ENCODE measurements around the gene STK24. TPM values are rescaled to one million over a fixed set of nuclear protein-coding genes. Genes with fewer than 3 reads are reported as not detected.

Gene STK24
- total RNA-seq, 2 experiments from 2014 or later = 134 to 148 TPM

DNA sequence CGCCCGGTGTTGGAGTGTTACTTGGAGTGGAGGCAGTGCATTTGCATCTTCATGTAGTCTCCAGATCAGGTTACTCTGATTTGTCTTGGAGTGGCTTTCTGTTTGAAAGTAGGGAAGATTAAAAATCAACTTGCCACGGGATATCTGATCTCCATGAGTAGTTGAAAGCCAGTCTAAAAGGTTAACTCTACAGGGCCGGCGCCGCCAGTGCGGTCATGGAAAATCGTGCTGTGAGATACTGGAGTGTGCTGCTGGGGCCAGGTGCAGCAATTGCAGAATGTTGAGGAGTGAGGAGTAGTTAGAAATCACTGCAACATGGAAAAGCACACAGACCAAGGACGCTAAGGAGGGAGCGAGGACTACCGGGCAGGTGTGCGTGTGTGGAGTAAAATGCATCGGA is 175.0 kb downstream of the STK24 start:
- Mint-ChIP-seq H3K27ac (no peak overlapping the region), H3K36me3 (no peaks in the 10 kb centered on the region), H3K9me3 (ENCODE audit: low read depth) (no peaks in the 10 kb centered on the region), H3K4me3 (no peak overlapping the region), H3K4me1 (no peaks in the 10 kb centered on the region), H3K27me3 (peaks cover 31% of the 10 kb centered on the region)
- CTCF ChIA-PET = no interaction called here
- ATAC-seq = no peak
- DNase-seq = no peak

DNA sequence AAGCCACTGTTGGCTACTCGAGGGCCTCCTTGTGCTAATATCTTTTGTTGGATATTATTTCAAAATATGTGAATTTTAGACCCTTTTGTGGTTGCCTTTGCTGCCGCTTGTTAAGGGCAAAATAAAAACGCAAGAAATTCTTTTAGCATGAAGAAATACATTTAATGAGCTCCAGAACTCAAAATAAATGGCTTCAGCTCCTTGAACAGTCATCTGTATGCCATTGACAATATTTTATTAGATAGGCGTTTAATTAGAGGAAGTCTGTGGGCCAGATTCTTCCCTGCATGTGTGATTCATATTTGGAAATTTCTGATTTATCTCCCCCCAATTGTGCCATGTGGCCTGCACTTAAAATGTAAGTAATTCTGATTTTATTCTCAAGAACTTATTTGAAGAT is 177.2 kb downstream of the STK24 start:
- Mint-ChIP-seq H3K4me1 (no peaks in the 10 kb centered on the region), H3K27me3 (peaks cover 21% of the 10 kb centered on the region), H3K4me3 (no peak overlapping the region), H3K9me3 (ENCODE audit: low read depth) (no peaks in the 10 kb centered on the region), H3K36me3 (no peaks in the 10 kb centered on the region), H3K27ac (no peak overlapping the region)
- CTCF ChIA-PET = no interaction called here
- ATAC-seq = no peak
- no peak for DNase-seq

DNA sequence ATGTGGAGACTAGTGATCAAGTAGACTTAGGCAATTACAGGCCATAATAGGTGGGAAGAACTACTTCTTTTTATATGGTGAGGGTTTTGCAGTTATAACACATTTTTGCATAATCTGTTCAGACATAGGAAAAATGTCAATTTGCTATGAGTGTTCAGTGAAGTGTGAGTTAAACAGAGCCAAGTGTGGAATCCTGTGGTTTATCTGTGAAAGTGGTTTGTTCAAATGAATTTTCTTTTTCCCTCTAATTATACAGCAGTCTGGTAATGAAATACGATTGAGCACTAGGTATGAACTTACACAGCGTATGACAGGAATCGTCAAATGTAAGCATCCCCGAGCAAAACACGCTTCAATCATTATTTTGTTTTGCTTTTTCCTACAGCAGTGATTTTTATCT is 178.3 kb downstream of the STK24 start:
- ATAC-seq (no peak), DNase-seq (no peak)
- CTCF ChIA-PET = no interaction called here
- no peaks in the 10 kb centered on the region for H3K36me3 Mint-ChIP-seq
- H3K27me3 Mint-ChIP-seq = peaks cover 21% of the 10 kb centered on the region
- no peaks in the 10 kb centered on the region for H3K9me3 Mint-ChIP-seq (ENCODE audit: low read depth)
- H3K4me3 Mint-ChIP-seq = no peak overlapping the region
- no peaks in the 10 kb centered on the region for H3K4me1 Mint-ChIP-seq
- H3K27ac Mint-ChIP-seq = no peak overlapping the region

DNA sequence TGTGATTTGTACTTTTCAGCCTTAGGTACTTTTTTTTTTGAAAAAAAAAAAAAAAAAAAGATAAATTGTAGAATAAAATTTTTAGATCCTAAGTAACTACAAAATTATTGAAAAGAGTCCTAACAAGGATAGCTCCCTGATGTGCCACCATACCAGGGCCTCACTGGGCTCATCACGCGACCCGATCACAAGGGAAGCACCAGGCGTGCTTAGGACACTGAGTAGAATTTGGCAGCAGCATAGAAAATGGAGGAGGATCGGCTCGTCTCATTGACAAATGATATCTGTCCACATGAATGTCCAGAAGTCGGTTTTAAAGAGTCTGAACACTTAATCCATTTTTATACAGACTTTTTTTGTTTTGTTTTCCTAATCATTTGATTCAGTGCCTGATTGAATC is 179.0 kb downstream of the STK24 start:
- Mint-ChIP-seq H3K4me1 (no peaks in the 10 kb centered on the region), H3K27ac (no peak overlapping the region), H3K4me3 (no peak overlapping the region), H3K27me3 (peaks cover 21% of the 10 kb centered on the region), H3K9me3 (ENCODE audit: low read depth) (no peaks in the 10 kb centered on the region), H3K36me3 (no peaks in the 10 kb centered on the region)
- ATAC-seq (no peak), DNase-seq (no peak)
- CTCF ChIA-PET = no interaction called here

DNA sequence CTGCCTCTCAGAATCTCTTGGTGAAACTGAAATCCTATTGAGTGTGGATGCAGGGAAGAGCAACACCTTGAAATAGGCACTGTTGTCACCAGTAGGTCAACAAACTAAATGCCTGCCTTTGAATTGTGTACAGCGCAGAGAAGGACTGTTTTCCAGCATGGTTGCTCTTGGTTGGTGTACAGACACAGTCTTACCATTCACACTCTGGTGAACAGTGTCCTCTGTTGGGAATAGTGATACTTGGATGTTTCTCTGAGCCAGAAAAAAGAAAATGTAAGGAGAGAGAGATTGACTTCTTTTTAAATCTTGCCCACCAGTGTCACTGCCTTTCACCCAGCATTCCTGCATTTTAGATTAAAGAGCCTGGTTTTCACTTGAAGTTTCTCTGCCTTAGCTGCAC is 179.7 kb downstream of the STK24 start:
- Mint-ChIP-seq H3K9me3 (ENCODE audit: low read depth) (no peaks in the 10 kb centered on the region), H3K4me1 (no peaks in the 10 kb centered on the region), H3K27me3 (peaks cover 21% of the 10 kb centered on the region), H3K4me3 (no peak overlapping the region), H3K36me3 (no peaks in the 10 kb centered on the region), H3K27ac (no peak overlapping the region)
- no peak for DNase-seq
- ATAC-seq = no peak
- CTCF ChIA-PET = interaction anchor here (0.6 kb wide), 1 partner anchor 509 kb away, joined by 3 read pairs; no protein-coding TSS in a partner anchor

DNA sequence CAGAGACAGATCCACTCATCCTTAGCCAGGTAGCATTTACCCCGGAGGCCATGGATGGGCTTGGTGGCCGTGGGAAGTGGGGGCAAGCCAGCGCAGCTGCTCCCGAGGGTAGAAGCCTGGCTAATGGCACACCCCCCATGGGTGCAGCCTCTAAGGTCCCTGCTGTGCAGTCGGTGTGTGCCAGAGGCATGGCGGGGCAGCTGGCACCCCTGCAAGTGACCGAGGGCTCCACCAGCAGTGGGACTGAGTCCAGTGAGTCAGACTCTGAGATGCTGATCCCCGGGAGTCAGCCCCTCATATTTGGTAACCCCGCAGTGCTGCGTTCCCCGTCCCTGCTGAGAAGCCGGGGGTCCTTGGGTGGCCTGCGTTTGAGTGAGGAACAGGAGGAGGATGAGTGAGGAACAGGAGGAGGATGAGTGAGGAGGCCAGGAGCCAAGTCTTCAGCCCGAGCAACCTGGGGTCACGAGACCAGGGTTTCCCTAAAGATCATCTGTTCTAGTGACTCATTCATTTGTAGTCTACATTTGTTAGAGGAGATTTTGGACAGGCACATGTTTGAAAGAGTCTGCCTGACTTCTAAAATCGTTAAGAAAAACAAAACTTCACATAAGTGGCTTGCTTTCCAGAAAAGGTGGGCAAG is 180.7 kb downstream of the STK24 start:
- Mint-ChIP-seq H3K4me3 (no peak overlapping the region), H3K27me3 (peaks cover 21% of the 10 kb centered on the region), H3K9me3 (ENCODE audit: low read depth) (no peaks in the 10 kb centered on the region), H3K27ac (no peak overlapping the region), H3K4me1 (no peaks in the 10 kb centered on the region), H3K36me3 (no peaks in the 10 kb centered on the region)
- ATAC-seq (no peak), DNase-seq (no peak)
- CTCF ChIA-PET = no interaction called here

Other genes with a start within 250 kb of the STK24 start
- not detected for gene SLC15A1, start 175.6 kb upstream of the STK24 start, total RNA-seq

Measured in activated CD8-positive, alpha-beta memory T cell treated with anti-CD3 and anti-CD28 coated beads, Interleukin-2, amount 10 ng/mL, durations not matched to agents 7 days and 5 days (primary cell).